HL-60/S4 treated with retinoic acid at 250 ng/mL for 4 days and 3 days (cell line): ENCODE data around the gene YY1AP1.
"Not testable (repeated sequence)": the region's sequence is repeated elsewhere in the genome, so short reads cannot be mapped to it uniquely, and the experiment has no call there.

Experiments used
- in situ Hi-C: fragments of 300-500 bp; cut with MboI; formaldehyde crosslinking; loops from 2 replicates; pipeline ENCODE4 v1.7.0; 2022; ENCODE audit warnings: low sequenced_read_pairs

YY1AP1 gene

DNA sequence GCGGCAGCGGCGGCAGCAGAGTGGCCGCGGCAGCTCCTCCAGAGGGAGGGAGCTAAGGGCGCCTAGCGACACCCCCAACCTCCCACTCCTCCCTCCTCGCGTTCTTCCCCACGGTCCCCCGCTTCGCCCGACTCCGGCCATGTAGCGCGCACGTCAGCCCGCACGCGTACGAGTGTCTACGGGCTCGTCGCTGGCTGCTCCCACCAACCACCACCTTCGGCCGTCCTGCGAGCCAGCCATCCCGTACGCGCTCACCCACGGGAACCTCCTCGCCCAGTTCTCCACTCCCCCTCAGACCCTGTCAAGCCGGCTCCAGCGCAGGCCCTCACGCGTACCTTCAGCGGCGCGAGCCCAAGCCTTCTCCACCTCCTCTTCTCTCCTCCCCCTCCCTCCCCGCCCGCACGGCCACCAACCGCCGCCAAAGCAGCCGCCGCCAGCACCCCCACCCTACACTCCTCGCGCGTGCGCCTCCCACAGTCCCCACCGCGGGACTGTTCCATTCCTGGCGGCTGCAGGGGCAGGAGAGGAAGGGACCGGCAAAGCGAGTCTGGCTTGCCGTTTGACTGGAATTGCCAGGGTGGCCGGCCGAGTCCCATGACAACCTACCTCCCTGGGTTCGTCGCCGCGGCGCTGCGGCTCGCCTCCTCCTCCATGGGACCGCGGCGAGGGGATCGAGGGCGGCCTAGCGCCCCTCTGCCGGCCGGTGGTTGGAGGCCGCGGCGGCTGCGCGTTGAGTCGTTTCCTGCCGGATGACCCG, at the start of gene YY1AP1:
Gene YY1AP1 (minus strand): TSS at position 451 of the 757 bp plus-strand sequence. CDS start 8,338 bp downstream, outside the sequence.
- in situ Hi-C loops, result no loop called here

GRCh38 chr1:155729031-155729898, 40.7 kb upstream of the YY1AP1 start:
- in situ Hi-C loops, result no loop called here

DNA sequence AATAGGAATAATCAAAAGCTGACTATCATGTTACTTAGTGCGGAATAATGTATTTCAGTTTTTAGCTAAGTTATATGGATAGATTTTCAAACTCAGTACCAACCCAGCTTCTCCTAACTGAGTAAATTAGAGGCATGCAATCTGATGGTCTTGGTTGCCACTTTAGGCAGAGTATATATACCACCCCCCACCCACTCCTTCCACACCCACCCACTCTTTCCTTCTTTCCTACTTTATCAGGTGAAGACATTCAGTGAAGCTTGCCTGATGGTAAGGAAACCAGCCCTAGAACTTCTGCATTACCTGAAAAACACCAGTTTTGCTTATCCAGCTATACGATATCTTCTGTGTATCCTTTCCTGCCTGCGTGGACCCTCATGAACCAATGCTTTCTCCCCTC, 36.6 kb upstream of the YY1AP1 start:
- in situ Hi-C loops, result no loop called here

GRCh38 chr1:155719703-155720102, 31.1 kb upstream of the YY1AP1 start:
- in situ Hi-C loops, result no loop called here

- in situ Hi-C loops, result not testable (repeated sequence)
Observed at GRCh38 chr1:155718524-155719115, 30.0 kb upstream of the YY1AP1 start.

- in situ Hi-C loops, result no loop called here
Observed at GRCh38 chr1:155717041-155717440, 28.5 kb upstream of the YY1AP1 start.

- in situ Hi-C loops, result no loop called here
Observed at GRCh38 chr1:155715777-155716176, 27.2 kb upstream of the YY1AP1 start.

DNA sequence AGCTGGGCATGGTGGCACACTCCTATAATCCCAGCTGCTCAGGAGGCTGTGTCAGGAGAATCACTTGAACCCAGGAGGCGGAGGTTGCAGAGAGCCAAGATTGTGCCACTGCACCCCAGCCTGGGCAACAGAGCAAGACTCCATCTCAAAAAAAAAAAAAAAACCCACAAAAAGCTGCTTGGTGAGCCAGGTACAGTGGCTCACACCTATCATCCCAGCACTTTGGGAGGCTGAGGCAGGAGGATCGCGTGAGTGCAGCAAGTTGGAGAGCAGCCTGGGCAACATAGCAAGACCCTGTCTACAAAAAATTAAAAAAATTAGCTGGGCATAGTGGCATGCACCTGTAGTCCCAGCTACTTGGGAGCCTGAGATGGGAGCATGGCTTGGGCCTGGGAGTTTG, 26.5 kb upstream of the YY1AP1 start:
- in situ Hi-C loops, result not testable (repeated sequence)

GRCh38 chr1:155713075-155713474, 24.5 kb upstream of the YY1AP1 start:
- in situ Hi-C loops, result no loop called here

DNA sequence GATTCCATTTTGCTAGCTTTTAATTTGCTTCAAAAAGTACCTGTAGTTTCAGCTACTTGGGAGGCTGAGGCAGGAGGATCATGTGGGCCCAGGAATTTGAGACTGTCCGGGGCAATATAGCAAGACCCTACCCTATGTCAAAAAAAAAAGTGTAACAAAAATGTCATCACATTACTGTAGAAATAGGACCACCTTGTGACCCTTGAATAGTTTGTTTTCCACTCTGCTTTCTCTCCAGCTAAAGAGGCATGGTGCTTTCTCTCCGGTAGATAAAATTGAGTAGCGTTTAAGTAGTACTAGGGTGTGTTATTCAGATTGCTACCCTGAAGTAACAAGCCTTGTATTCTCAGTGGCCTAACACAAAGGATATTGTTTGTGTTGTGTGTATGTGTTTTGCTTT, 24.1 kb upstream of the YY1AP1 start:
- in situ Hi-C loops, result not testable (repeated sequence)

GRCh38 chr1:155711457-155711856, 22.9 kb upstream of the YY1AP1 start:
- in situ Hi-C loops, result not testable (repeated sequence)

- in situ Hi-C loops, result no loop called here
Observed at GRCh38 chr1:155709391-155709790, 20.8 kb upstream of the YY1AP1 start.

- in situ Hi-C loops, result no loop called here
Observed at GRCh38 chr1:155706139-155706538, 17.6 kb upstream of the YY1AP1 start.

DNA sequence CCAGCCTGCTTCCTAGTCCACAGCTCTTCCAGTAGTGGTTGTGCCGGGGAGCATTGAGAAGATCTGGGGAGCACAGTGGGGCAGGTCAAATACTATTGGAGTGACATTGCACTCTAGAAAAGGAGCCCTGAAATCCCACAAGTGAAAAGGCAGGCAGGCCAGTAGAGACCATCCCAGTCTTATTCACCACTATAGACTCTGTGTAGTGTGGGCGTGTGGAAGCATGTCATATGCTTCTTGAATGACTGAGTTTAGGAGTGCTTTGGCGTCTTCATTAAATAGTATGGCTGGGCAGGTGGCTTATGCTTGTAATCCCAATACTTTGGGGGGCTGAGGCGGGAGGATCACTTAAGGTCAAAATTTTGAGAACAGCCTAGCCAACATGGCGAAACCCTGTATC, 15.8 kb upstream of the YY1AP1 start:
- in situ Hi-C loops, result not testable (repeated sequence)

GRCh38 chr1:155703216-155703615, 14.6 kb upstream of the YY1AP1 start:
- in situ Hi-C loops, result no loop called here

DNA sequence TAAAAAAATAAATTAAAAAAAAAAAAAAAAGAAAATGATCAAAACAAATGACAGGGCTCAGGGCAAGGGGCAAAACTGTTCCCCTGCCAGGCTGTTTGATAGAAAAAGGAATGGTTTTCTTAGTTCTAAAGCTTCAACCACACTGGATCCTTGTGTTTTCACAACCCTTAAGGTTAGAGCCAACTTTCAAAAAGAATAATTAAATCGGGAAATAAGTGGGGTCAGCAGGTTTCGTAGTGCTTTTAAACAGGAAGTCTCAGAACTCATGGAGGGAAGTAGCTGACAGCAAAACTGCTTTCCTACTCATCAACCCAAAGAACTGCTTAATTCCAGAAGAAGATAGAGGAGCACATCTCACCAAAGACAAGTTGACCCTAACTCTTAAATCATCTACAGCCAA, 13.1 kb upstream of the YY1AP1 start:
- in situ Hi-C loops, result not testable (repeated sequence)

DNA sequence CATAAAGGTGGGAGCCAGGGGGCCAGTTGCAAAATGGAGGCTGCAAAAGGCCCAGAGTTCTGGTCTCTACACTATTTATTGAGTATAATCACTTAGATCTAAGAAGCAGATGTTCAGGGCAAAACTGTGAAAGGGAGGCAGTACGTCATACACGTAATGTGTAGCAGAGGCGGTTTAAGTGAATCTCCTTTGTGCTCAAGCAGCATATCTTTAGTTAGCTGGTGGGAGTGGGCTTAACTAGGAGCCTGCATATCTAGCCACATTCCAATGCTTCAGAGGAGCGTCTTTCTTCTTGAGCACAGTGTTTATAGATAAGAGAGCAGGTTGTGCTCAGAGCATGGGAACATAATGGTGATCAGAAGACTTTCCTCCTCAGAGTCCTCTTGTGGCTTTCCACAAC, 10.5 kb upstream of the YY1AP1 start:
- in situ Hi-C loops, result not testable (repeated sequence)

- in situ Hi-C loops, result no loop called here
Observed at GRCh38 chr1:155698382-155699038, 9.9 kb upstream of the YY1AP1 start.

GRCh38 chr1:155697616-155698015, 9.0 kb upstream of the YY1AP1 start:
- in situ Hi-C loops, result not testable (repeated sequence)

- in situ Hi-C loops, result no loop called here
Observed at GRCh38 chr1:155697046-155697445, 8.5 kb upstream of the YY1AP1 start.

GRCh38 chr1:155696524-155696923, 8.0 kb upstream of the YY1AP1 start:
- in situ Hi-C loops, result no loop called here
